Heart left ventricle (tissue), 16 donors: ENCODE measurements around the gene PRKAB2. TPM values are rescaled to one million over a fixed set of nuclear protein-coding genes. Genes with fewer than 3 reads are reported as not detected.

ENCODE experiments used
- ATAC-seq, 4 donors: fragments of 200-7000 bp; cut with Tn5 transposase; one replicate each; pipeline ENCODE4 v1.9.1; 2020 to 2022; ENCODE audit warnings: moderate library complexity in 4 of 4, mild to moderate bottlenecking in 3 of 4, moderate number of reproducible peaks in 1 of 4
- DNase-seq, 5 donors: peaks; one replicate each; pipeline ENCODE4 v3.0.0-alpha.2; 2020
- H3K27ac ChIP-seq, 12 donors: fragments of 200-600 bp; sonication (generic) in 4 of 12; one replicate each; pipeline versions ENCODE4 v1.5.0 to v1.8.0; 2016 to 2022; ENCODE audit warnings: mild to moderate bottlenecking in 2 of 12
- H3K27me3 ChIP-seq, 9 donors: fragments of 200-600 bp; sonication (generic) in 2 of 9; one replicate each; pipeline versions ENCODE4 v1.5.1 to v1.8.0; 2016 to 2022; ENCODE audit warnings: mild to moderate bottlenecking in 3 of 9
- H3K36me3 ChIP-seq, 9 donors: fragments of 200-600 bp; sonication (generic) in 2 of 9; one replicate each; pipeline versions ENCODE4 v1.5.0 to v1.8.0; 2018 to 2022; ENCODE audit warnings: mild to moderate bottlenecking in 2 of 9
- H3K4me1 ChIP-seq, 12 donors: fragments of 200-600 bp; sonication (generic) in 4 of 12; one replicate each; pipeline versions ENCODE4 v1.5.0 to v1.8.0; 2016 to 2022; ENCODE audit warnings: mild to moderate bottlenecking in 3 of 12
- H3K4me3 ChIP-seq, 12 donors: fragments of 200-600 bp; sonication (generic) in 4 of 12; one replicate each; pipeline versions ENCODE4 v1.5.0 to v1.8.0; 2017 to 2022; ENCODE audit warnings: mild to moderate bottlenecking in 9 of 12, moderate library complexity in 4 of 12
- H3K9me3 ChIP-seq, 12 donors: fragments of 200-600 bp; sonication (generic) in 4 of 12; one replicate each; pipeline versions ENCODE4 v1.5.0 to v1.8.0; 2016 to 2022; ENCODE audit warnings: mild to moderate bottlenecking in 1 of 12
- CTCF ChIP-seq, 12 donors: fragments of 200-600 bp; sonication (generic) in 4 of 12; IDR thresholded peaks; one replicate each; pipeline versions ENCODE4 v1.5.0 to v1.8.0; 2018 to 2022; ENCODE audit warnings: antibody characterized with exemption in 12 of 12, mild to moderate bottlenecking in 5 of 12
- POLR2A ChIP-seq, 2 donors: fragments of 450-650 bp; IDR thresholded peaks; one replicate each; pipeline ENCODE4 v1.6.1; 2017; ENCODE audit warnings: antibody characterized with exemption in 2 of 2, mild to moderate bottlenecking in 2 of 2, moderate library complexity in 2 of 2
- WGBS, 4 donors: extraction: QIAGEN DNeasy Blood & Tissue Kit in 2 of 4; methylation state at CpG; one replicate each; pipeline versions ENCODE4 v1.1.5 to v1.1.7; 2013 to 2018; 5-methylcytosine and 5-hydroxymethylcytosine counted together
- intact Hi-C, 10 donors: fragments of 100-400 bp; cut with DNase I; formaldehyde crosslinking; loops; one replicate each; pipeline versions ENCODE4 v1.11.1 to v1.14.2; 2022
- polyA plus RNA-seq, 2 donors: library from polyadenylated mRNA; stranded (reverse); fragments of 200-250 nt; gene quantifications; one replicate each; pipeline ENCODE4 v1.2.3, GENCODE V29; 2013
- total RNA-seq, 9 donors: library from RNA; depleted of rRNA in 2 of 9; stranded (reverse); fragments of >200 nt in 2 of 9; fragmentation: NEBNext Ultra II Directional in 3 of 9; extraction: Animal tissue kit (Norgen Biotek cat#: 25700) in 3 of 9; gene quantifications; one replicate each; pipeline versions ENCODE4 v1.1.0 to v1.2.4, GENCODE V29; 2016 to 2023
- donor health status: ischemic (EF 13 %, LVEDD 7.1; RV severe dilation, severe dysfunction).
- donor health status: healthy with polysubstance abuse.
- donor health status: DM: no; HTN: yes; CAD: no.
- donor health status: DM: no; HTN: no; CAD: no.
- donor health status: ischemic (EF 25% LVEDD 6.9; RV normal size, moderate dysfunction).
- donor health status: ischemic (EF 25% LVEDD 5.7; RV mildly dilated, moderate dysfunction).
- donor health status: healthy.
- donor health status: DM: yes; HTN: yes; CAD: no.
- donor health status: ischemic (EF 35%, LVEDD 5.7; RV mildly dilated, moderate dysfunction).
- donor health status: nonischemic (EF 11% LVEDD 7.7; RV severe dilation, severe dysfunction).
- donor health status: DM: yes; HTN: yes; CAD: no.
- donor health status: PGD.
- donor health status: ischemic (EF 29% LVEDD 5.4; RV normal size, mild dysfunction).
- donor health status: nonischemic (EF 23%, LVEDD 6.1; RV moderate dilation, normal function).

Gene PRKAB2
- total and polyA plus RNA-seq, 11 donors: 6.7 to 43.2 (median 27.5) TPM

GRCh38 chr1:147216124-147216523 is 43.9 kb upstream of the PRKAB2 start:
- no peaks in the 10 kb centered on the region for H3K9me3 ChIP-seq
- no peak for TF ChIP-seq CTCF (IDR thresholded peaks at IDR 0.05)
- TF ChIP-seq POLR2A (IDR thresholded peaks at IDR 0.05): no peak
- H3K4me3 ChIP-seq: no peak overlapping the region
- no peak overlapping the region for H3K27ac ChIP-seq
- intact Hi-C loops: no loop called here
- peaks cover 0 to 17% (median 0%) of the 10 kb centered on the region in 9 donors for H3K36me3 ChIP-seq
- no peak for ATAC-seq
- H3K27me3 ChIP-seq: no peaks in the 10 kb centered on the region
- H3K4me1 ChIP-seq: peaks cover 0 to 6% (median 0%) of the 10 kb centered on the region in 12 donors
- 62 to 93% (median 91%) methylated on average over 3 of the region's 3 CpGs for WGBS, 4 donors
- no peak for DNase-seq

GRCh38 chr1:147215540-147215916 is 43.3 kb upstream of the PRKAB2 start:
- 48 to 74% (median 61%) methylated on average over 2 of the region's 2 CpGs for WGBS, 4 donors
- Histone ChIP-seq H3K4me3 (no peak overlapping the region), H3K36me3 (peaks cover 0 to 23% (median 0%) of the 10 kb centered on the region in 9 donors), H3K27ac (no peak overlapping the region), H3K27me3 (no peaks in the 10 kb centered on the region), H3K4me1 (peaks cover 0 to 6% (median 0%) of the 10 kb centered on the region in 12 donors), H3K9me3 (no peaks in the 10 kb centered on the region)
- intact Hi-C loops: no loop called here
- TF ChIP-seq POLR2A (IDR thresholded peaks at IDR 0.05) (no peak), CTCF (IDR thresholded peaks at IDR 0.05) (no peak)
- ATAC-seq (no peak), DNase-seq (no peak)

- DNase-seq (no peak), ATAC-seq (no peak)
- TF ChIP-seq CTCF (IDR thresholded peaks at IDR 0.05): no peak
- TF ChIP-seq POLR2A (IDR thresholded peaks at IDR 0.05): no peak
- Histone ChIP-seq H3K27me3 (no peaks in the 10 kb centered on the region), H3K4me3 (no peak overlapping the region), H3K9me3 (no peaks in the 10 kb centered on the region), H3K4me1 (peaks cover 0 to 6% (median 0%) of the 10 kb centered on the region in 12 donors), H3K36me3 (peaks cover 0 to 23% (median 0%) of the 10 kb centered on the region in 9 donors), H3K27ac (no peak overlapping the region)
- intact Hi-C loops: no loop called here
These were observed 42.7 kb upstream of the PRKAB2 start for GRCh38 chr1:147214842-147215539.

- Histone ChIP-seq H3K9me3 (no peaks in the 10 kb centered on the region), H3K4me1 (peaks cover 0 to 6% (median 0%) of the 10 kb centered on the region in 12 donors), H3K27me3 (no peaks in the 10 kb centered on the region), H3K27ac (no peak overlapping the region), H3K36me3 (peaks cover 0 to 25% (median 0%) of the 10 kb centered on the region in 9 donors), H3K4me3 (no peak overlapping the region)
- intact Hi-C loops: no loop called here
- ATAC-seq (no peak), DNase-seq (no peak)
- TF ChIP-seq CTCF (IDR thresholded peaks at IDR 0.05): no peak
- TF ChIP-seq POLR2A (IDR thresholded peaks at IDR 0.05): no peak
- WGBS, 4 donors: 72 to 83% (median 78%) methylated on average over 7 of the region's 7 CpGs
These were observed 42.1 kb upstream of the PRKAB2 start for GRCh38 chr1:147214325-147214724.
